Peyer's patch (tissue), 4 donors: Measurements from ENCODE around the gene FEM1A. TPM values are rescaled to one million over a fixed set of nuclear protein-coding genes. Genes with fewer than 3 reads are reported as not detected.

Experiments
- DNase-seq, 3 donors: peaks; one replicate each; pipeline ENCODE4 v3.0.0-alpha.2; 2017 to 2019
- H3K27ac ChIP-seq, 4 donors: fragments of 200-600 bp; sonication (generic); one replicate each; pipeline ENCODE4 v1.5.1; 2016 to 2019
- H3K27me3 ChIP-seq, 2 donors: fragments of 200-600 bp; sonication (generic); one replicate each; pipeline ENCODE4 v1.5.1; 2019
- H3K36me3 ChIP-seq, 3 donors: fragments of 200-600 bp; sonication (generic); one replicate each; pipeline ENCODE4 v1.5.1; 2016 to 2019
- H3K4me1 ChIP-seq, 4 donors: fragments of 200-600 bp; sonication (generic); one replicate each; pipeline ENCODE4 v1.5.1; 2016 to 2019
- H3K4me3 ChIP-seq, 4 donors: fragments of 200-600 bp; sonication (generic); 1 replicate in 3 of 4; 2 replicates in 1 of 4; pipeline ENCODE4 v1.5.1; 2016 to 2019; ENCODE audit warnings: mild to moderate bottlenecking in 1 of 4
- H3K9me3 ChIP-seq, 4 donors: fragments of 200-600 bp; sonication (generic); one replicate each; pipeline ENCODE4 v1.5.1; 2016 to 2019; ENCODE audit warnings: mild to moderate bottlenecking in 1 of 4
- POLR2A ChIP-seq, 2 donors: fragments of 450-650 bp; IDR thresholded peaks; one replicate each; pipeline ENCODE4 v1.5.1; 2017; ENCODE audit warnings: antibody characterized with exemption in 2 of 2, mild to moderate bottlenecking in 2 of 2, moderate library complexity in 2 of 2
- total RNA-seq, 4 donors: library from RNA; depleted of rRNA; stranded (reverse); fragments of >200 nt; gene quantifications; one replicate each; pipeline ENCODE4 v1.1.0, GENCODE V29; 2016
- TF ChIP-seq, protein P1 (sequence below), 6 experiments: fragments of 450-650 bp in 4 of 6; fragments of 200-600 bp in 2 of 6; sonication (generic) in 1 of 6; IDR thresholded peaks; one replicate each; pipeline ENCODE4 v1.5.1; 2017 to 2019; ENCODE audit warnings: antibody characterized with exemption in 6 of 6, mild to moderate bottlenecking in 3 of 6, moderate library complexity in 1 of 6

The FEM1A gene
- total RNA-seq, 4 donors from 2014 or later: 12.8 to 14.9 (median 14.0) TPM

DNA sequence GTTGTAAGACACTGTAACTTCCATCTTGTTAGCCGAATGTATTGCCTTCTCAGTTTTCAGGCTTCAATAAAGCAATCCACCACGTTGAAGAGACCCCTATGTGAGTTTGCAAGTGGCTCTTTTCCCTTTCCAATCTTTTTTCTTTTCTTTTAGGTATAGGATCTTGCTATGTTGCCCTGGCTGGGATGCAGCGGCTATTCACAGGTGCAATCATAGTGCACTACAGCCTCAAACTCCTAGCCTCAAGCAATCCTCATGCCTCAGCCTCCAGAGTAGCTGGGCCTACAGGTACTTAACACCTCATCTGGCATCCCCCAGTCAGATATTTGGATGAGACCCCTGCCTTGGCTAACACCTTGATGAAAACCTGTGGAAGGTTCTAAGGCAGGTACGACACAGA lies 33.5 kb upstream of the FEM1A start:
- Histone ChIP-seq H3K27me3 (no peaks in the 10 kb centered on the region), H3K4me3 (no peak overlapping the region), H3K36me3 (no peaks in the 10 kb centered on the region), H3K4me1 (peaks cover 0 to 14% (median 2%) of the 10 kb centered on the region in 4 donors), H3K27ac (no peak overlapping the region), H3K9me3 (peaks cover 0 to 5% (median 0%) of the 10 kb centered on the region in 4 donors)
- no peak for DNase-seq
- TF ChIP-seq, protein P1, sequence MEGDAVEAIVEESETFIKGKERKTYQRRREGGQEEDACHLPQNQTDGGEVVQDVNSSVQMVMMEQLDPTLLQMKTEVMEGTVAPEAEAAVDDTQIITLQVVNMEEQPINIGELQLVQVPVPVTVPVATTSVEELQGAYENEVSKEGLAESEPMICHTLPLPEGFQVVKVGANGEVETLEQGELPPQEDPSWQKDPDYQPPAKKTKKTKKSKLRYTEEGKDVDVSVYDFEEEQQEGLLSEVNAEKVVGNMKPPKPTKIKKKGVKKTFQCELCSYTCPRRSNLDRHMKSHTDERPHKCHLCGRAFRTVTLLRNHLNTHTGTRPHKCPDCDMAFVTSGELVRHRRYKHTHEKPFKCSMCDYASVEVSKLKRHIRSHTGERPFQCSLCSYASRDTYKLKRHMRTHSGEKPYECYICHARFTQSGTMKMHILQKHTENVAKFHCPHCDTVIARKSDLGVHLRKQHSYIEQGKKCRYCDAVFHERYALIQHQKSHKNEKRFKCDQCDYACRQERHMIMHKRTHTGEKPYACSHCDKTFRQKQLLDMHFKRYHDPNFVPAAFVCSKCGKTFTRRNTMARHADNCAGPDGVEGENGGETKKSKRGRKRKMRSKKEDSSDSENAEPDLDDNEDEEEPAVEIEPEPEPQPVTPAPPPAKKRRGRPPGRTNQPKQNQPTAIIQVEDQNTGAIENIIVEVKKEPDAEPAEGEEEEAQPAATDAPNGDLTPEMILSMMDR (IDR thresholded peaks at IDR 0.05): no peak
- TF ChIP-seq POLR2A (IDR thresholded peaks at IDR 0.05): no peak

DNA sequence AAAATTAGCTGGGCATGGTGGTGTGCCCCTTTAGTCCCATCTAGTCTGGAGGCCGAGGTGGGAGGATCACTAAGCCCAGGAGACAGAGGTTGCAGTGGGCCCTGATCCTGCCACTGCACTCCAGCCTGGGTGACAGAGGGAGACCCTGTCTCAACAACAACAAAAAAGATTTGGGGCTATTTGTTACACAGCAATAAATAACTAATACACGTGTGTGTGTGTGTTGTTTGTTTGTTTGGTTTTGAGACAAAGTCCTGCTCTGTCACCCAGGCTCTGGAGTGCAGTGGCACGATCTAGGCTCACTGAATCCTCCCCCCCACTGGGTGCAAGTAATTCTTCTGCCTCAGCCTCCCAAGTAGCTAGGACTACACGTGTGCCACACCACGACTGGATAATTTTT lies 32.9 kb upstream of the FEM1A start:
- DNase-seq: no peak
- TF ChIP-seq POLR2A (IDR thresholded peaks at IDR 0.05): no peak
- TF ChIP-seq, protein P1 (IDR thresholded peaks at IDR 0.05): no peak
- Histone ChIP-seq H3K9me3 (peaks cover 0 to 5% (median 0%) of the 10 kb centered on the region in 4 donors), H3K4me1 (peaks cover 0 to 14% (median 2%) of the 10 kb centered on the region in 4 donors), H3K27me3 (no peaks in the 10 kb centered on the region), H3K27ac (no peak overlapping the region), H3K4me3 (no peak overlapping the region), H3K36me3 (no peaks in the 10 kb centered on the region)

DNA sequence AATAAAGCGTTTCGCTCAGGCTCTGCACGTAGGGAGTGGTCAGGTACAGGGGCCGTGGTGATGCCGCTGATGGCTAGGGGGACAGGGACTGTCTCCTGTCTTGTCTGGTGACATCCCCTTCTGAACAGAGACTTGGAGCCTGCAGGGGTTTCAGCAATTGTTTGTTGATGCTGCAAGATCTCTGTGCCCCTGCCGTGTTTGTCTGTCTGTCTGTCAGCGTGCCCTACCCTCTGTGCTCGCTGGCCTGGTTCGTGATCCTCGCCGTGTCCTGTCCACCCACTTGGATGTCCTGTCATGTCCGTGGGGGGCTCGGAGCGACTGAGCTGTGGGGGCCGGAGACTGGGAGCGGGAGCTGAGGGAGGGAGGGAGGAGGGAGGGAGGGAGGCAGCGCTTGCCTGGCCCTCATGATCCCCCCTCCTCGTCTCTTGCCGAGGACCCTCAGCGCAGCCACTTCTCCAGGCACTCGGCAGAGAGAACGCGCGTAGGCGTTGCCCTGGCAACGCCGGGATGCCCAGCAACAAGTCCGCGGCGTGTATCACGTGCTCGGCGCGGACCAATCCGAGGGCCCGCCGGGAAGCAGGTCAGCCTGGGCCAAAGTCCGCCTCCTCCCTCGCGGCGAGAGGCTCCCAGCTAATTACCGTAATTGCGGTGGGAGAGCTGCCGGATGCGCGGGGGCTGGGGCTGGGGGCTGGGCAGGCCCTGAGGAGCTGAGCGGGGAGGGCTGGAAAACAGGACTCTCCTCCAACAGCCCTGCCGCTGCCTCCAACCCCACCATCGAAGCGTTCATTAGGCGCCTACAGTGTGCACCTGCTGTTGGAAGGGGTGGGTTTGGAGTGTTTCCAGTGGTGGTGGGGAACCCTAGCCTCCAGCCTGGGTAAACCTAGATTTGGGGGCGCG lies 31.9 kb upstream of the FEM1A start:
- DNase-seq: peak; percentile 74 to 96 (median 95)
- Histone ChIP-seq H3K4me1 (peaks cover 0 to 14% (median 2%) of the 10 kb centered on the region in 4 donors), H3K9me3 (peaks cover 0 to 5% (median 0%) of the 10 kb centered on the region in 4 donors), H3K27ac (no peak overlapping the region), H3K4me3 (peak overlapping the region; percentile 10 to 56 (median 44)), H3K36me3 (no peaks in the 10 kb centered on the region), H3K27me3 (no peaks in the 10 kb centered on the region)
- TF ChIP-seq, protein P1 (IDR thresholded peaks at IDR 0.05): no peak
- TF ChIP-seq POLR2A (IDR thresholded peaks at IDR 0.05): no peak

DNA sequence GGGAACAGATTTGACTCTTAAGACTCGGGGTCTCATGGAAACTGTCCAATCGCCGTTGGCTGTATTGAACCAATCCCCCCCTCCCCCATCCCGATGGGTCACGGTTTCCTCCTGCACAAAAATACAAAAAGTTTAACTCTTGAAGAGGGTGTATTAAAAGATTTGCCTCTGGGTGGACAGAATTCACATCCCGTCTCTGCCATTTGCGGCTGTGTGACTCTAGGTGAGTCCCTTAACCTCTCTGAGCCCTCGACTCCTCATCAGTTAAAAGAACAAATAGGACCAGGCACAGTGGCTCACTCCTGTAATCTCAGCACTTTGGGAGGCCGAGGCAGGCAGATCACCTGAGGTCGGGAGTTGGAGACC lies 31.3 kb upstream of the FEM1A start:
- peak overlapping the region; percentile 10 to 56 (median 44) for H3K4me3 ChIP-seq
- peaks cover 0 to 5% (median 0%) of the 10 kb centered on the region in 4 donors for H3K9me3 ChIP-seq
- no peak overlapping the region for H3K27ac ChIP-seq
- no peaks in the 10 kb centered on the region for H3K27me3 ChIP-seq
- H3K4me1 ChIP-seq: peaks cover 0 to 14% (median 2%) of the 10 kb centered on the region in 4 donors
- TF ChIP-seq POLR2A (IDR thresholded peaks at IDR 0.05): no peak
- TF ChIP-seq, protein P1 (IDR thresholded peaks at IDR 0.05): no peak
- DNase-seq: no peak
- H3K36me3 ChIP-seq: no peaks in the 10 kb centered on the region

DNA sequence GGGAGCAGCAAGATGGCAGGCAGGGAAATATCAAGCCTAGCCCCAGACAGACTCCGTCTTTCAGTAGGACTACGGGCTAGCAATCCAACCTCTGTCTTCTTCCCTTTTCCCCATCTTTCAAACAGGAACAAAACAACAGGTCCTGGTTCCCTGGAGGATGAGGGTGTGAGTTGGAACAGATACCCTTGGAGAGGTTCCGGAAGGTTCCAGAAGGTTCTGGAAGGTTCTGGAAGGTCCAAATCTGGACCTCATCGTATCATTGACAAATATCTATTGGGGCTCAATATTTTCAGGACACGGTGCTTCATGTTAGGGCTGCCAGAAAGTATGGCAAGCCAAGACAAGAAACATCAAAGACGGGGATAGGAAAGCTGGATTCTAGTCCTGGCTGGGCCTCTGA lies 28.5 kb upstream of the FEM1A start:
- Histone ChIP-seq H3K4me3 (no peak overlapping the region), H3K27me3 (no peaks in the 10 kb centered on the region), H3K36me3 (no peaks in the 10 kb centered on the region), H3K4me1 (peaks cover 0 to 14% (median 2%) of the 10 kb centered on the region in 4 donors), H3K9me3 (peaks cover 0 to 5% (median 0%) of the 10 kb centered on the region in 4 donors), H3K27ac (no peak overlapping the region)
- DNase-seq: no peak
- TF ChIP-seq, protein P1 (IDR thresholded peaks at IDR 0.05): no peak
- no peak for TF ChIP-seq POLR2A (IDR thresholded peaks at IDR 0.05)
